ENCODE data around the gene FRY. TPM values are rescaled to one million over a fixed set of nuclear protein-coding genes. Genes with fewer than 3 reads are reported as not detected.

The FRY gene
- total and polyA plus RNA-seq, 10 of the 15 experiments (the other 5 are each of a cell fraction or from before 2014, with no cell fraction given) = 0.18 to 1.4 (median 0.30) TPM

DNA sequence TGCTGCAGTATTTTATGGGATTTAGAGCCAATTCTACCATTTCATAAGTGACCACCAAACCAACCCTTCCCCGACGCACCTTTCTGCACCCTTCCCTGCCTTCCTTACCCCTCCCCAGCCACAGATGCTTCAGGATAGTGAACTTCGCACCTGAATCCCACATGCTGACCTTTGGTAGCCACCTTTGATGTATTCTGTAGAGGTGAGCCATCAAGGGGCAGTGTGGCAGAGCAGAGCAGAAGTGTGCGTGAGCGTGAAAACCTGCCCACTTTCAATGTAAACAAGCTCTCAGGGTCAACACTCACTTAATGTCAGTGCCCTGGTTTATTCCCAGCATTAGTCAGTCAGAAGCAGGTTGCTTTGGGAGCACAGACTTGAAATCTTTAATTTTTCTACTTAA, 107.7 kb downstream of the FRY start:
- no peaks in the 10 kb centered on the region for H3K9me3 ChIP-seq (replicated peaks; ENCODE audit: control insufficient read depth, insufficient read depth, low read length)
- CTCF ChIA-PET = no interaction called here
- 78% methylated on average over 5 of the region's 5 CpGs for WGBS (ENCODE audit: insufficient coverage, insufficient replicate concordance, low lambda C conversion rate, missing lambda C conversion rate)
- FAIRE-seq (no peak), ATAC-seq (no peak), DNase-seq (ENCODE audit: low read depth, low spot score) (no peak)
- H3K4me1 ChIP-seq (ENCODE audit: control insufficient read depth, insufficient read depth, low read length) = no peaks in the 10 kb centered on the region
- no peaks in the 10 kb centered on the region for H3K27me3 ChIP-seq (replicated peaks in 1 of 2; ENCODE audit: control insufficient read depth in 2 of 2, insufficient read depth in 2 of 2, low read length in 1 of 2)
- no peaks in the 10 kb centered on the region for H3K79me2 ChIP-seq (ENCODE audit: control insufficient read depth, insufficient read depth, low read length)
- SMC1A ChIA-PET (ENCODE audit: uncharacterized antibody, unreplicated experiment) = no interaction called here
- in situ Hi-C loops (cut with MboI) = no loop called here
- H3K27ac ChIP-seq (ENCODE audit: control insufficient read depth, insufficient read depth) = no peak overlapping the region
- intact Hi-C loops (cut with micrococcal nuclease; ENCODE audit: unreplicated experiment) = no loop called here
- H4K20me1 ChIP-seq (ENCODE audit: control insufficient read depth, insufficient read depth) = no peaks in the 10 kb centered on the region
- H3K4me3 ChIP-seq = no peak overlapping the region
- no peak overlapping the region for H3K4me2 ChIP-seq (ENCODE audit: control insufficient read depth, insufficient read depth)
- H3K9ac ChIP-seq (ENCODE audit: control insufficient read depth, insufficient read depth, low read length) = no peak overlapping the region
- H3K36me3 ChIP-seq (ENCODE audit: control insufficient read depth in 2 of 2, insufficient read depth in 2 of 2, low read length in 1 of 2) = no peaks in the 10 kb centered on the region
- no peak overlapping the region for H2AFZ ChIP-seq (ENCODE audit: control insufficient read depth, low read depth, low read length)
- RAD21 ChIA-PET (ENCODE audit: unreplicated experiment) = no interaction called here
- POLR2A ChIA-PET = no interaction called here
- no TSS peak for BruUV-seq (replicated peaks)
- TF ChIP-seq HDAC2 (IDR thresholded peaks at IDR 0.05) (no peak), ZZZ3 (IDR thresholded peaks at IDR 0.05; ENCODE audit: control insufficient read depth, insufficient read length, low read depth) (no peak), ETV6 (conservative IDR thresholded peaks at IDR 0.05 in 1 of 2, IDR thresholded peaks at IDR 0.05 in 1 of 2; ENCODE audit: borderline replicate concordance in 1 of 2, low read depth in 1 of 2) (no peak), FOS (IDR thresholded peaks at IDR 0.05; ENCODE audit: borderline replicate concordance, extremely low read depth, insufficient read length) (no peak), SMC3 (IDR thresholded peaks at IDR 0.05; ENCODE audit: borderline replicate concordance, low read length) (no peak), POU2F2 (IDR thresholded peaks at IDR 0.05; ENCODE audit: borderline replicate concordance, low read depth, low read length) (no peak), STAT3 (IDR thresholded peaks at IDR 0.05; ENCODE audit: low read depth, low read length) (no peak), NRF1 (conservative IDR thresholded peaks at IDR 0.05; ENCODE audit: low read depth, low read length) (no peak), ZSCAN29 (IDR thresholded peaks at IDR 0.05) (no peak), EZH2 (IDR thresholded peaks at IDR 0.05; ENCODE audit: borderline replicate concordance, control insufficient read depth, low read depth, low read length) (no peak), SIX5 (IDR thresholded peaks at IDR 0.05; ENCODE audit: low read depth, low read length, severe bottlenecking) (no peak)
- TF ChIP-seq, protein P1, sequence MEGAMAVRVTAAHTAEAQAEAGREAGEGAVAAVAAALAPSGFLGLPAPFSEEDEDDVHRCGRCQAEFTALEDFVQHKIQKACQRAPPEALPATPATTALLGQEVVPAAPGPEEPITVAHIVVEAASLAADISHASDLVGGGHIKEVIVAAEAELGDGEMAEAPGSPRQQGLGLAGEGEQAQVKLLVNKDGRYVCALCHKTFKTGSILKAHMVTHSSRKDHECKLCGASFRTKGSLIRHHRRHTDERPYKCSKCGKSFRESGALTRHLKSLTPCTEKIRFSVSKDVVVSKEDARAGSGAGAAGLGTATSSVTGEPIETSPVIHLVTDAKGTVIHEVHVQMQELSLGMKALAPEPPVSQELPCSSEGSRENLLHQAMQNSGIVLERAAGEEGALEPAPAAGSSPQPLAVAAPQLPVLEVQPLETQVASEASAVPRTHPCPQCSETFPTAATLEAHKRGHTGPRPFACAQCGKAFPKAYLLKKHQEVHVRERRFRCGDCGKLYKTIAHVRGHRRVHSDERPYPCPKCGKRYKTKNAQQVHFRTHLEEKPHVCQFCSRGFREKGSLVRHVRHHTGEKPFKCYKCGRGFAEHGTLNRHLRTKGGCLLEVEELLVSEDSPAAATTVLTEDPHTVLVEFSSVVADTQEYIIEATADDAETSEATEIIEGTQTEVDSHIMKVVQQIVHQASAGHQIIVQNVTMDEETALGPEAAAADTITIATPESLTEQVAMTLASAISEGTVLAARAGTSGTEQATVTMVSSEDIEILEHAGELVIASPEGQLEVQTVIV (IDR thresholded peaks at IDR 0.05; ENCODE audit: borderline replicate concordance, partially characterized antibody) = no peak
- TF ChIP-seq, protein P2, sequence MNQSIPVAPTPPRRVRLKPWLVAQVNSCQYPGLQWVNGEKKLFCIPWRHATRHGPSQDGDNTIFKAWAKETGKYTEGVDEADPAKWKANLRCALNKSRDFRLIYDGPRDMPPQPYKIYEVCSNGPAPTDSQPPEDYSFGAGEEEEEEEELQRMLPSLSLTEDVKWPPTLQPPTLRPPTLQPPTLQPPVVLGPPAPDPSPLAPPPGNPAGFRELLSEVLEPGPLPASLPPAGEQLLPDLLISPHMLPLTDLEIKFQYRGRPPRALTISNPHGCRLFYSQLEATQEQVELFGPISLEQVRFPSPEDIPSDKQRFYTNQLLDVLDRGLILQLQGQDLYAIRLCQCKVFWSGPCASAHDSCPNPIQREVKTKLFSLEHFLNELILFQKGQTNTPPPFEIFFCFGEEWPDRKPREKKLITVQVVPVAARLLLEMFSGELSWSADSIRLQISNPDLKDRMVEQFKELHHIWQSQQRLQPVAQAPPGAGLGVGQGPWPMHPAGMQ (IDR thresholded peaks at IDR 0.05; ENCODE audit: borderline replicate concordance) = no peak
- TF ChIP-seq, protein P3, sequence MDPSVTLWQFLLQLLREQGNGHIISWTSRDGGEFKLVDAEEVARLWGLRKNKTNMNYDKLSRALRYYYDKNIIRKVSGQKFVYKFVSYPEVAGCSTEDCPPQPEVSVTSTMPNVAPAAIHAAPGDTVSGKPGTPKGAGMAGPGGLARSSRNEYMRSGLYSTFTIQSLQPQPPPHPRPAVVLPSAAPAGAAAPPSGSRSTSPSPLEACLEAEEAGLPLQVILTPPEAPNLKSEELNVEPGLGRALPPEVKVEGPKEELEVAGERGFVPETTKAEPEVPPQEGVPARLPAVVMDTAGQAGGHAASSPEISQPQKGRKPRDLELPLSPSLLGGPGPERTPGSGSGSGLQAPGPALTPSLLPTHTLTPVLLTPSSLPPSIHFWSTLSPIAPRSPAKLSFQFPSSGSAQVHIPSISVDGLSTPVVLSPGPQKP (IDR thresholded peaks at IDR 0.05; ENCODE audit: low read depth, low read length) = no peak
